H1 (cell line): Measurements from ENCODE around the gene GALNT11.

Experiments used
- EP300 ChIP-seq, 2 experiments: IDR thresholded peaks; 1 replicate in 1 of 2; 2 replicates in 1 of 2; pipeline ENCODE4 v1.6.1; 2011 to 2012; ENCODE audit warnings: low read depth in 2 of 2, low read length in 2 of 2, mild to moderate bottlenecking in 2 of 2, borderline replicate concordance in 1 of 2, inconsistent platforms in 1 of 2, moderate library complexity in 1 of 2
- GABPA ChIP-seq: IDR thresholded peaks from 2 replicates; pipeline ENCODE4 v1.6.1; 2011; ENCODE audit warnings: mild to moderate bottlenecking, low read length, moderate library complexity, borderline replicate concordance; ENCODE audit not compliant: insufficient read depth
- NANOG ChIP-seq: IDR thresholded peaks from 2 replicates; pipeline ENCODE4 v1.6.1; 2011; ENCODE audit warnings: low read length, low read depth, mild to moderate bottlenecking, inconsistent platforms; ENCODE audit not compliant: insufficient read depth, poor library complexity, severe bottlenecking
- POLR2AphosphoS5 ChIP-seq: IDR thresholded peaks from 2 replicates; pipeline ENCODE4 v1.6.1; 2011; ENCODE audit warnings: low read depth, low read length
- RAD21 ChIP-seq, 2 experiments: IDR thresholded peaks in 1 of 2; conservative IDR thresholded peaks in 1 of 2; 2 replicates each; pipeline ENCODE4 v1.6.1; 2011; ENCODE audit warnings: low read depth in 2 of 2, low read length in 2 of 2, improper control_type of control experiment in 1 of 2, inconsistent platforms in 1 of 2, mild to moderate bottlenecking in 1 of 2, moderate library complexity in 1 of 2
- SIN3A ChIP-seq, 2 experiments: IDR thresholded peaks in 1 of 2; conservative IDR thresholded peaks in 1 of 2; 2 replicates each; pipeline ENCODE4 v1.6.1; 2011 to 2012; ENCODE audit warnings: low read length in 2 of 2, improper control_type of control experiment in 1 of 2, low read depth in 1 of 2, mild to moderate bottlenecking in 1 of 2
- TF ChIP-seq, protein P1 (sequence below): IDR thresholded peaks from 2 replicates; pipeline ENCODE4 v1.6.1; 2011; ENCODE audit warnings: low read length, improper control_type of control experiment
- TF ChIP-seq, protein P2 (sequence below), 3 experiments: IDR thresholded peaks; 1 replicate in 2 of 3; 2 replicates in 1 of 3; pipeline versions ENCODE4 v1.5.1 to v1.6.1; 2011; ENCODE audit warnings: low read length in 3 of 3, mild to moderate bottlenecking in 3 of 3, inconsistent platforms in 2 of 3, low read depth in 1 of 3, moderate library complexity in 1 of 3; ENCODE audit not compliant: insufficient read depth in 1 of 3; ENCODE audit errors: control extremely low read depth in 1 of 3
- TF ChIP-seq, protein P3 (sequence below): IDR thresholded peaks from 2 replicates; pipeline ENCODE4 v1.6.1; 2012; ENCODE audit warnings: inconsistent platforms

DNA sequence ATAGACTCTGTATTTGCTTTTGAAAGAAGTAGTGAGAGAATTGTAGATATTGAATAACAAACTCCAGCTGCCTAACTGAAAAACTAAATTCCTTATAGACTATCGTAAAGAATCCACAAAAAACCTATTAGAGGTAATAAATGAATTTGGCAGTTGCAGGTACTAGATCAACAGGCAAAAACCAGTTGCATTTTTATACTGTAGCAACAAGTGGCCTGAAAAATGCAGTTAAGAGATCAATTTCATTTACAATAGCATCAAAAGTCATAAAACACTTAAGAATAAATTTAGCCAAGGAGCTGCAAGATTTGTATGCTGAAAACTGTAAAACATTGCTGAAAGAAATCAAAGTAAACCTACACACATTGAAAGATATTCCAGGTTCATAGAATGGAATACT is 70.3 kb downstream of the GALNT11 start:
- TF ChIP-seq POLR2AphosphoS5 (no peak), RAD21 (IDR thresholded peaks at IDR 0.05 in 1 of 2, conservative IDR thresholded peaks at IDR 0.05 in 1 of 2; ENCODE audit: low read depth in 2 of 2, low read length in 2 of 2) (no peak), GABPA (no peak), EP300 (IDR thresholded peaks at IDR 0.05; ENCODE audit: borderline replicate concordance in 1 of 2, low read depth in 2 of 2, low read length in 2 of 2) (no peak), SIN3A (conservative IDR thresholded peaks at IDR 0.05 in 1 of 2, IDR thresholded peaks at IDR 0.05 in 1 of 2; ENCODE audit: low read depth in 1 of 2, low read length in 2 of 2) (no peak), NANOG (no peak)
- TF ChIP-seq, protein P1, sequence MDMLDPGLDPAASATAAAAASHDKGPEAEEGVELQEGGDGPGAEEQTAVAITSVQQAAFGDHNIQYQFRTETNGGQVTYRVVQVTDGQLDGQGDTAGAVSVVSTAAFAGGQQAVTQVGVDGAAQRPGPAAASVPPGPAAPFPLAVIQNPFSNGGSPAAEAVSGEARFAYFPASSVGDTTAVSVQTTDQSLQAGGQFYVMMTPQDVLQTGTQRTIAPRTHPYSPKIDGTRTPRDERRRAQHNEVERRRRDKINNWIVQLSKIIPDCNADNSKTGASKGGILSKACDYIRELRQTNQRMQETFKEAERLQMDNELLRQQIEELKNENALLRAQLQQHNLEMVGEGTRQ = no peak
- TF ChIP-seq, protein P2, sequence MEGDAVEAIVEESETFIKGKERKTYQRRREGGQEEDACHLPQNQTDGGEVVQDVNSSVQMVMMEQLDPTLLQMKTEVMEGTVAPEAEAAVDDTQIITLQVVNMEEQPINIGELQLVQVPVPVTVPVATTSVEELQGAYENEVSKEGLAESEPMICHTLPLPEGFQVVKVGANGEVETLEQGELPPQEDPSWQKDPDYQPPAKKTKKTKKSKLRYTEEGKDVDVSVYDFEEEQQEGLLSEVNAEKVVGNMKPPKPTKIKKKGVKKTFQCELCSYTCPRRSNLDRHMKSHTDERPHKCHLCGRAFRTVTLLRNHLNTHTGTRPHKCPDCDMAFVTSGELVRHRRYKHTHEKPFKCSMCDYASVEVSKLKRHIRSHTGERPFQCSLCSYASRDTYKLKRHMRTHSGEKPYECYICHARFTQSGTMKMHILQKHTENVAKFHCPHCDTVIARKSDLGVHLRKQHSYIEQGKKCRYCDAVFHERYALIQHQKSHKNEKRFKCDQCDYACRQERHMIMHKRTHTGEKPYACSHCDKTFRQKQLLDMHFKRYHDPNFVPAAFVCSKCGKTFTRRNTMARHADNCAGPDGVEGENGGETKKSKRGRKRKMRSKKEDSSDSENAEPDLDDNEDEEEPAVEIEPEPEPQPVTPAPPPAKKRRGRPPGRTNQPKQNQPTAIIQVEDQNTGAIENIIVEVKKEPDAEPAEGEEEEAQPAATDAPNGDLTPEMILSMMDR (IDR thresholded peaks at IDR 0.05; ENCODE audit: control extremely low read depth in 1 of 3, insufficient read depth in 1 of 3, low read depth in 1 of 3, low read length in 3 of 3) = no peak
- TF ChIP-seq, protein P3, sequence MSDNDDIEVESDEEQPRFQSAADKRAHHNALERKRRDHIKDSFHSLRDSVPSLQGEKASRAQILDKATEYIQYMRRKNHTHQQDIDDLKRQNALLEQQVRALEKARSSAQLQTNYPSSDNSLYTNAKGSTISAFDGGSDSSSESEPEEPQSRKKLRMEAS = no peak
